ENCODE results near the gene B4GALNT2.
"Not testable (repeated sequence)": the region's sequence is repeated elsewhere in the genome, so short reads cannot be mapped to it uniquely, and the experiment has no call there.

B4GALNT2 gene

DNA sequence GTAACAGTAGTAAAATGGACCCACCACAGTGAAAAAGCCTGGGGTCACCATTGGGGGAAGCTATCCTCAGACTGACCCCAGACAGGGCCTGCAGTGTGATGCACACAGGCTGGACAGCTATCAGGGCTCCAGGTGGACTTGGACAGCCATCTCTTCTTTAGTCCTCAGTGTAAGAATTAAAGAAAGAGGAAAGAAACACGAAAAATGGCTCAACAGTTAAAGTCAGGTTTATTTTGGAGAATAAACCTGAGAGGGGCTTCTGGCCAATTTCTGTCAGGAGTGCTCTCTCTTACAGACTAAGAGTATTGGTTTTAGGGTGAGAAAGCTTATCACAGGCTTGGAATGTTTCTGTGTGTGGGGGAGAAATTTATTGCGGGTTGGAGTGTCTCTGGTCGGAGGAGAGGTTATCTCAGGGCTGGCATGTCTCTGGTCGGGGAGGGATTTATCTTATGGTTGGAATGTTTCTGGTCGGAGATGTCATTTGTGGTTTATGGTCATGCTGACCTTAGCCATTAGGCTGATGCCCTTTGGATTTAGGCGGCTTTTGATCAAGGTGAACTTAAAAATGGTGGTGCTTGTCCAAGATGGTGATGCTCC lies 10.8 kb upstream of the B4GALNT2 start:
- DNase-seq (ENCODE audit: low spot score): no peak

GRCh38 chr17:49122566-49122965 lies 10.0 kb upstream of the B4GALNT2 start:
- DNase-seq (ENCODE audit: low spot score): no peak

DNA sequence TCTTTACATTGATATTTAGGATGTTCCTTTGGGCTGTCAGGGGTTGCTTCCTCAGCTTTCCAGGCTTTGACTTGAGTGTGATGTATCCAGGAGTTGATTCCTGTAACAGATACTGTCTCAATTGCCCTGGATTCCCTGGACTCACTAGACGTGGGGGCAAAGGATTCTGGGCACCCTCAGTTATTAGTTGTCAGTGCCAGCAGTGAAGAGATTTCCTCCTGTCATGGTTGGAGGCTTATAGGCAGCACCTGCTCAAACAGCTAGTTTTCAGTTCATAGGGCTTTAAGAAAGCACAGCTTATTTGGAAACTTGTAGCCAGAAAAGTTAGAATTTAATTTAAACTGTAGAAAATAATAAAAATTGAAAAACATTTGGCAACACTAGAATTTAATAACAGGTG lies 9.5 kb upstream of the B4GALNT2 start:
- DNase-seq (ENCODE audit: low spot score): no peak

- no peak for DNase-seq (ENCODE audit: low spot score)
Observed at GRCh38 chr17:49125449-49125848, 7.1 kb upstream of the B4GALNT2 start.

- not testable (repeated sequence) for DNase-seq (ENCODE audit: low spot score)
Observed at GRCh38 chr17:49126183-49126859, 6.2 kb upstream of the B4GALNT2 start.

DNA sequence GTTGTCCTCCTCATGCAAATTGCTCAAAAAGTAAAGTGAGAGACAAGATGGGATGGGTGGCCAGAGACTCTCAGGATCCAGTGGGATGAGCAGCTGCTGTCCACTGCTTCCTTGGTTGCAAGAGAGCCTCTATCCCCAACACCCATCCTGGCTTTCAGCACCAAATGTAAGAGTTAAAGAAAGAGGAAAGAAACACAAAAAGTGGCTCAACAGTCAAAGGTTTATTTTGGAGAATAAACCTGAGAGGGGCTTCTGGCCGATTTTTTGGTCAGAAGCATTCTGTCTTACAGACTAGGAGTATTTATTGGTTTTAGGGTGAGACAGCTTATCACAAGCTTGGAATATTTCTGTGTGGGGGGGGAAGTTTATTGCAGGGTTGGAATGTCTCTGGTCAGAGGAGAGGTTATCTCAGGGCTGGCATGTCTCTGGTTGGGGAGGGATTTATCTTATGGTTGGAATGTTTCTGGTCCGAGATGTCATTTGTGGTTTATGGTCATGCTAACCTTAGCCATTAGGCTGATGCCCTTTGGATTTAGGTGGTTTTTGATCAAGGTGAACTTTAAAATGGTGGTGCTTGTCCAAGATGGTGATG lies 3.1 kb upstream of the B4GALNT2 start:
- DNase-seq (ENCODE audit: low spot score): not testable (repeated sequence)

GRCh38 chr17:49130891-49131290 lies 1.7 kb upstream of the B4GALNT2 start:
- DNase-seq (ENCODE audit: low spot score): no peak

DNA sequence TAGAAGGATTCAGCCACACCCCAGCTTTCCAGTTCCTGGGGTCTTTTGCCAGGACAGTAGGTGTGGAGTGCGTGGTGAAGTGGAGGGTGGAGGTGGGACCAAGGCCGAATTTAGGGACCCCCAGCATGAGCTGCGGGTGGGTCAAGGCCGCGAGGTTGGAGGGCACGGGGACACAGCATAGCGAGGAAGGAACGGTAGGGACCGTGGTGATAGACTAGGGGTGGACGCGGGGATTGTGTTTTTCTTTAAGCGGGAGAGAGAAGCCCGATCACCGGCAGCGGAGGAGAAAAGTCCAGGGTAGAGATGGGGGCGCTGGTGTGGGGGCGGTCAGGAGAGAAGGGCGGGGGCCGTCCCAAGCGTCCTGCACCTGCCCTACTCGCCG lies 261 bp upstream of the B4GALNT2 start:
- DNase-seq (ENCODE audit: low spot score): no peak

DNA sequence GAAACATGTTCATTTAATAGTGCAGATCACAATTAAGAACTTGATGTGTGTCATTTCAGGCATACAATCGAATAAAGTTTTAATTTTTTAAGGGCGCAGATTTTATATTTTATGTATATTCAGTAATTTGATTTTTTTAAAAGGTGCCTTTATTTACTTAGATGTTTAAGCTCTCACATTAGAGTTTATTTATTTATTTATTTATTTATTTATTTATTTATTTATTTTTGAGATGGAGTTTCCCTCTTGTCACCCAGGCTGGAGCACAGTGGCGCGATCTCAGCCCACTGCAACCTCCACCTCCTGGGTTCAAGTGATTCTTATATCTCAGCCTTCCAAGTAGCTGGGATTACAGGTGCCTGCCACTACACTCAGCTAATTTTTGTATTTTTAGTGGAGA lies 3.8 kb downstream of the B4GALNT2 start:
- DNase-seq (ENCODE audit: low spot score): no peak

- not testable (repeated sequence) for DNase-seq (ENCODE audit: low spot score)
Observed at GRCh38 chr17:49145654-49146053, 13.1 kb downstream of the B4GALNT2 start.

DNA sequence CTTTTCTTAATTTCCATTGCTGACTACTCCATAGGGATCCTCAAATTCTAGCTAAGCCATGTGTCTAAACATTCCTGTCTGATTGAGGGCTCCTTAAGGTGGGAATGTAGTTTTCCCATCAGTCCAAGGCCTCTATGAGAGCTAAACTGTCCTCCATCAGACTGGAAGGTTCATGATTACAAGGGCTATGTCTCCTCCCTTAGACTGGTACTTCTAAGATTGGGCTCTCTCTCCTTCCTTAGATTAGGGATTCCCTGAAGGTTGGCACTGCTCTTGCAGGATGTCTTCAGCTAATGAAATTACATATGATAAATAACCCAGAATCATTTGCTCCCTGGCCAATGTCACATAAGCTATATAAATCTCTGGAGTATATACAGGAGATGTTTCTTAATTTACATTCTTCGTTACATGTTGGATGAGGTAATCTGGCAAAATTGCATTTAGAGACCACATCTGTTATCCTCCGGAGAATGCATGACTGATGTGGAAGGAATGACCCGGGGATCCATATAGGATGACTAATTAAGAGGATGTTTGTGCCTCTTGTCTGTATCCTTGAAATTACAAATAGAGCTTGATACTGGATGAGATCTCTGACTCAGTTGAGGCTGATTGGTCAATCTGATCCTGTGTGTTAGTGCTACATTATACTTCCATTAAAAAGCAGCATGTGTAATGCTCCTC lies 14.2 kb downstream of the B4GALNT2 start:
- peak; percentile 92 for DNase-seq (ENCODE audit: low spot score)

DNA sequence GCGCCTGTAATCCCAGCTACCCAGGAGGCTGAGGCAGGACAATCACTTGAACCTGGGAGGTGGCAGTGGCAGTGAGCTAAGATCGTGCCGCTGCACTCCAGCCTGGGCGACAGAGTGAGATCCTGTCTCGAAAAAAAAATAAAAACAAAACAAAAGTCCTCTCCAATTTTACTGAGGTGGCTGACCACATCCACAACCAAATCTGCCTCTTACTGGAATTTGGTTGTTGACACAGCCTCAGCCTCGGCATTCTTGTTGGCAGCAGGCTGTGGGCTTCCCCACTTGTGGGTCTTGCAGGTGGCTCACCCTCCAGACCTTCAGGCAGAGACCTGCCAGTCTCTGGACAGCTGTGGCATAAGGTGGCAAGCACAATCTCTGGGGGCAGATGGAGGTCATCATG lies 15.6 kb downstream of the B4GALNT2 start:
- DNase-seq (ENCODE audit: low spot score): no peak

GRCh38 chr17:49151996-49152395 lies 19.4 kb downstream of the B4GALNT2 start:
- no peak for DNase-seq (ENCODE audit: low spot score)

GRCh38 chr17:49156256-49156655 lies 23.7 kb downstream of the B4GALNT2 start:
- DNase-seq (ENCODE audit: low spot score): no peak

GRCh38 chr17:49157784-49158183 lies 25.2 kb downstream of the B4GALNT2 start:
- no peak for DNase-seq (ENCODE audit: low spot score)

DNA sequence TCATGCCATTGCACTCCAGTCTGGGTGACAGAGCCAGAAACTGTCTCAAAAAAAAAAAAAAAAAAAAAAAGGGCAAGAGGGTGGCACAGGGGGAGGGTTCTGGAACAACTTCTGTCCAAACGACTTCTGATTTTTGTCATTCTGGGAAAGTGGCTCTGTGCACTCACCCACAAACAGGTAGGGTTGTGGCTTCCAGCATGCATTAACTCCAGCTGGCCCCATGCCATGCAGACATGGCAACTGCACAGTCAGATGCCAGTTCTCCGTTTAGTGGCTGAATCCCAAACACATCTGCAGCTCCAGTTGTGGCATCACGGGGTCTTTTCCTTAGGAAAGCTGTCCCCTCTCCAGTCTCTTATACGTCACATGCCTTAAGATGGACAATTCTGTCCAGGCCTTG lies 30.3 kb downstream of the B4GALNT2 start:
- DNase-seq (ENCODE audit: low spot score): no peak

DNA sequence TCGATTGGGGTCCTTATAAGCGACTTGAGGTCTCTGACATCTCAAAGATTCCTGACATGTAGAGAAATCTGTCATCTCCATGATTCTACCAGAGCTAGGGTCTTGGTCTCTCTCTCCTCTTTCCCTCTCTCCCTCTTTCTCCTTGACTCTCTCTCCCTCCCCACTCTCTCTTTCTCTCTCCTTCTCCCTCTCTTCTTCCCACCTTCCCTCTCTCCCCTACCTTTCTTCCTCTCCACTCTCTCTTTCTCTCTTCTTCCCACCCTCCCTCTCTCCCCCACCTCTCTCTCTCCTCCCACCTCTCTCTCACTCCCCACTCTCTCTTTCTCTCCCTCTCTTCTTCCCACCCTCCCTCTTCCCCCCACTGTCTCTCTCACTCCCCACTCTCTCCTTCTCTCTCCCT lies 32.6 kb downstream of the B4GALNT2 start:
- DNase-seq (ENCODE audit: low spot score): no peak

GRCh38 chr17:49168706-49169105 lies 36.1 kb downstream of the B4GALNT2 start:
- no peak for DNase-seq (ENCODE audit: low spot score)

- no peak for DNase-seq (ENCODE audit: low spot score)
Observed at GRCh38 chr17:49170216-49170615, 37.6 kb downstream of the B4GALNT2 start.

DNA sequence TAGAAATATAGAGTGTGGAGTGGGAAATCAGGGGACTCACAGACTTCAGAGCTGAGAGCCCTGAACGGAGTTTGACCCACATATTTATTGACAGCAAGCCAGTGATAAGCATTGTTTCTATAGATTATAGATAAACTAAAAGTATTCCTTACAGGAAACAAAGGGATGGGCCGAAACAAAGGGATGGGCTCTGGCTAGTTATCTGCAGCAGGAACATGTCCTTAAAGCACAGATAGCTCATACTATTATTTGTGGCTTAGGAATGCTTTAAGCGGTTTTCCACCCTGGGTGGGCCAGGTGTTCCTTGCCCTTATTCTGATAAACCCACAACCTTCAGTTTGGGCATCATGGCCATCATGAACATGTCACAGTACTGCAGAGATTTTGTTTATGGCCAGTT lies 38.1 kb downstream of the B4GALNT2 start:
- DNase-seq (ENCODE audit: low spot score): not testable (repeated sequence)

GRCh38 chr17:49175978-49176377 lies 43.4 kb downstream of the B4GALNT2 start:
- not testable (repeated sequence) for DNase-seq (ENCODE audit: low spot score)

DNA sequence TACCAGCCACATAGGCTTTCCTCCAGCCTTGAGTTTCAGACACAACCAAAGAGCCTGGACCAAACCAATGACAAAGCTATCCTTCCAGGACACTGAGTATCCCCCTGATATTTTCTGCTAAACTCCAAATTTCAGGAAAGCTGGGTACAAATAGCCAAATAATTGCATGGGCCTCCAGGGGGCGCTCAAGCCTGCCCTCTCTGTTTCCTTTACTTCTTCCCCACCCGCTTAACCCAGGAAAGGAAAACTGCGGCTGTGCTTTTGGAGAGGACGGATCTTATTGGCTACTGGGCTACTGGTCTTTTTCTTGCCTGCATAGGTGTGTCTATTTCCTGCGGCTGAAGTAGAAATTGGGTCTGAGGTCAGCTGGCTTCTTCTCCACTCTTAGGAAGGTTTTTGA lies 47.7 kb downstream of the B4GALNT2 start:
- DNase-seq (ENCODE audit: low spot score): peak; percentile 70

DNA sequence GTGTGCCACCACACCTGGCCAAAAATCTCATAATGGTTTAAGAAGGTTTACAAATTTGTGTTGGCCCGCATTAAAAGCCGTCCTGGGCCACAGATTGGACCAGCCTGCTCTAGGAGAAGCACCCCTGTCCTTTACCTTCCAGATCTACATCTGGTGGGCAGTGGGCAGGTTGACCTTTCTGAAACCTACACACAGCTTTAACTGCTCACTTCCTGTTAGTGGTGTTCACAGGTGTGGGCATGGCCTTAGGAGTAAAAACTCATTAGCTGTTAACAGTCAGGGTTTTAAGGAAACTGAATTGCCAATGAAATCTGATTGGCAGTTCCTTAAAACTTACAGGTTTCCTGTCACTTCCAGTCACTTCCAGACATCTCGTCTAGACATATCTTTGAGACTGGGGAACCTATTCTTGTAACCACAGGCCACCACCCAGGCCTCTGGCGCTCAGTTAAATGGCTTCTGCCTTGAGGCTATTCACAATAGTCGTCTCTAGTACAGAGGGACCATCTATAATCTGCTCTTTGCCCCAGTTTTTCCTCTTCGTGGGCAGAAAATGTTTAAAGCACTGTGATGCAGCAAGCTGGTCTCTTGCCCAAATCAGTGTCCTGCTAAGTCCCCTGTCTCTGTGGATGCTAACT lies 48.5 kb downstream of the B4GALNT2 start:
- no peak for DNase-seq (ENCODE audit: low spot score)
